ENCODE measurements around the gene GRIP2.

- TF ChIP-seq CTCF (IDR thresholded peaks at IDR 0.05): no peak
- no peak for TF ChIP-seq EP300 (IDR thresholded peaks at IDR 0.05)
Measured at GRCh38 chr3:14581334-14582044, 41.3 kb upstream of the GRIP2 start.
